Mesendoderm (in vitro differentiated cells): ENCODE measurements around the gene RSPH4A.

Source experiments
- DNase-seq: peaks from one replicate; pipeline ENCODE4 v3.0.0; 2013
- H2AK5ac ChIP-seq: 2 replicates; pipeline ENCODE4 v1.6.1; 2013; ENCODE audit warnings: low read length, inconsistent platforms
- H2BK120ac ChIP-seq: 2 replicates; pipeline ENCODE4 v1.6.1; 2013; ENCODE audit warnings: low read depth, mild to moderate bottlenecking, low read length, moderate library complexity, mixed read lengths
- H2BK15ac ChIP-seq: replicated peaks from 2 replicates; pipeline ENCODE4 v1.6.1; 2013; ENCODE audit warnings: low read depth, mild to moderate bottlenecking, moderate library complexity
- H2BK5ac ChIP-seq: 2 replicates; pipeline ENCODE4 v1.6.1; 2013; ENCODE audit warnings: low read length, inconsistent platforms
- H3K18ac ChIP-seq: 2 replicates; pipeline ENCODE4 v1.6.1; 2013; ENCODE audit warnings: mild to moderate bottlenecking, low read length, mixed read lengths
- H3K23ac ChIP-seq: one replicate; pipeline ENCODE4 v1.6.1; 2013; ENCODE audit warnings: low read length
- H3K27ac ChIP-seq: 2 replicates; pipeline ENCODE4 v1.5.1; 2013; ENCODE audit warnings: low read depth, mild to moderate bottlenecking, inconsistent platforms, low read length, moderate library complexity
- H3K27me3 ChIP-seq: 2 replicates; pipeline ENCODE4 v1.6.1; 2013; ENCODE audit warnings: low read length, control low read depth, mild to moderate bottlenecking, inconsistent platforms; ENCODE audit not compliant: insufficient read depth, poor library complexity
- H3K36me3 ChIP-seq: 2 replicates; pipeline ENCODE4 v1.6.1; 2013; ENCODE audit warnings: low read length, inconsistent platforms; ENCODE audit not compliant: control insufficient read depth, insufficient read depth
- H3K4ac ChIP-seq: one replicate; pipeline ENCODE4 v1.6.1; 2013; ENCODE audit warnings: low read depth, mild to moderate bottlenecking, low read length, moderate library complexity
- H3K4me1 ChIP-seq: 2 replicates; pipeline ENCODE4 v1.6.1; 2013; ENCODE audit warnings: low read depth, low read length, inconsistent platforms; ENCODE audit not compliant: control insufficient read depth
- H3K4me2 ChIP-seq: 2 replicates; pipeline ENCODE4 v1.6.1; 2013; ENCODE audit warnings: low read length
- H3K4me3 ChIP-seq: 2 replicates; pipeline ENCODE4 v1.5.1; 2013; ENCODE audit warnings: mild to moderate bottlenecking, low read length
- H3K56ac ChIP-seq: one replicate; pipeline ENCODE4 v1.6.1; 2013; ENCODE audit warnings: low read length
- H3K79me1 ChIP-seq: 2 replicates; pipeline ENCODE4 v1.6.1; 2013; ENCODE audit warnings: low read length, inconsistent platforms
- H3K79me2 ChIP-seq: 2 replicates; pipeline ENCODE4 v1.6.1; 2013; ENCODE audit warnings: mild to moderate bottlenecking, low read length; ENCODE audit not compliant: control insufficient read depth, insufficient read depth
- H3K9ac ChIP-seq: 2 replicates; pipeline ENCODE4 v1.6.1; 2013; ENCODE audit warnings: low read length, inconsistent platforms
- H4K5ac ChIP-seq: one replicate; pipeline ENCODE4 v1.6.1; 2013; ENCODE audit warnings: low read length
- H4K8ac ChIP-seq: one replicate; pipeline ENCODE4 v1.6.1; 2013; ENCODE audit warnings: low read depth, mild to moderate bottlenecking, control low read depth, low read length, moderate library complexity
- WGBS: extraction: QIAGEN DNeasy Blood & Tissue Kit; methylation state at CpG from one replicate; pipeline ENCODE4 v1.1.7; 2013; ENCODE audit warnings: low lambda C conversion rate, missing lambda C conversion rate; ENCODE audit not compliant: insufficient coverage; ENCODE audit errors: extremely low coverage; 5-methylcytosine and 5-hydroxymethylcytosine counted together

Gene RSPH4A

DNA sequence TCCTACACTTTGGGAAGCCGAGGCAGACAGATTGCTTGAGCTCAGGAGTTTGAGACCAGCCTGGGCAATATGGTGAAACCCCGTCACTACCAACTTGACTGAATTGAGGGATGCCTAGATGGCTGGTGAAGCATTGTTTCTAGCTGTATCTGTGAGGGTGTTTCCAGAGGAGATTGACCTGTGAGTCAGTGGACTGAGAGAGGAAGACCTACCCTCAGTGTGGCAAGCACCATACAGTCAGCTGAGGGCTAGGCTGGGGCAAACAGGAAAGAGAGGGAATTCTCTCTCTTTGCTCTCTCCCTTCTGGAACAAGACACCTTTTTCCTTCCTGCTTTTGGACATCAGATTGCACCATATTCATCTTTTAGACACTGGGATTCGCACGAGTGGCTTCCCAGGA is 56.0 kb downstream of the RSPH4A start:
- H2BK120ac ChIP-seq: no peak overlapping the region
- H3K18ac ChIP-seq: no peak overlapping the region
- H2BK5ac ChIP-seq: no peak overlapping the region
- no peak overlapping the region for H2BK15ac ChIP-seq
- H3K36me3 ChIP-seq: no peaks in the 10 kb centered on the region
- peaks cover 6% of the 10 kb centered on the region for H3K79me2 ChIP-seq
- H3K23ac ChIP-seq: no peak overlapping the region
- no peaks in the 10 kb centered on the region for H3K79me1 ChIP-seq
- no peak overlapping the region for H3K4me3 ChIP-seq
- H3K4me1 ChIP-seq: no peaks in the 10 kb centered on the region
- H4K5ac ChIP-seq: no peak overlapping the region
- H3K4ac ChIP-seq: no peak overlapping the region
- whole genome bisulfite sequencing: no CpG with 5 or more reads among the region's 4 CpGs
- H3K9ac ChIP-seq: no peak overlapping the region
- no peak overlapping the region for H2AK5ac ChIP-seq
- H3K27me3 ChIP-seq: no peaks in the 10 kb centered on the region
- H3K27ac ChIP-seq: no peak overlapping the region
- no peak overlapping the region for H3K56ac ChIP-seq
- no peak overlapping the region for H3K4me2 ChIP-seq
- no peak for DNase-seq
- H4K8ac ChIP-seq: no peak overlapping the region

DNA sequence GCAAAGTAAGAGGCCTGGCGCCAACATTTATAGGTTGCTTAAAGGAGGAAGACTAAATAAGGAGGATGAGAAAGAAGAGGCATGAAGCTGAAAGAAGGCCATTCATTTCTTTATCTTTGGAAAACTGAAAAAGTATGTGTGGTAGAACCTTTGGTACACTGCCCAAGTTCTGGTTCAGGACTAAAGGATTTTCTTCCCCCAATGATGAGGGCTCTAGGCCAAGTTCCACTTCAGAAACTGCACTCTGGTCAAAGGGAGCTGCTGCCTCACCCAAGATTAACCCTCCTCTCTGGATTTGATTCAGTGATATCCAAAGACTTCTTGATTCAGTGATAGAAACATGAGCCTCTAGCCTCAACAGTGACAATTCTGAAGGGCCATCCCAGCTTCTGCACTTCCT is 59.7 kb downstream of the RSPH4A start:
- Histone ChIP-seq H2BK120ac (no peak overlapping the region), H3K79me1 (no peaks in the 10 kb centered on the region), H3K79me2 (no peaks in the 10 kb centered on the region), H3K27ac (no peak overlapping the region), H3K4ac (no peak overlapping the region), H2BK5ac (no peak overlapping the region), H2AK5ac (no peak overlapping the region), H4K8ac (no peak overlapping the region), H3K18ac (no peak overlapping the region), H3K9ac (no peak overlapping the region), H3K56ac (no peak overlapping the region), H3K4me3 (no peak overlapping the region), H4K5ac (no peak overlapping the region), H3K36me3 (no peaks in the 10 kb centered on the region), H3K23ac (no peak overlapping the region), H2BK15ac (no peak overlapping the region), H3K4me1 (no peaks in the 10 kb centered on the region), H3K27me3 (no peaks in the 10 kb centered on the region), H3K4me2 (no peak overlapping the region)
- DNase-seq: no peak
- no CpG with 5 or more reads among the region's 1 CpG for WGBS

DNA sequence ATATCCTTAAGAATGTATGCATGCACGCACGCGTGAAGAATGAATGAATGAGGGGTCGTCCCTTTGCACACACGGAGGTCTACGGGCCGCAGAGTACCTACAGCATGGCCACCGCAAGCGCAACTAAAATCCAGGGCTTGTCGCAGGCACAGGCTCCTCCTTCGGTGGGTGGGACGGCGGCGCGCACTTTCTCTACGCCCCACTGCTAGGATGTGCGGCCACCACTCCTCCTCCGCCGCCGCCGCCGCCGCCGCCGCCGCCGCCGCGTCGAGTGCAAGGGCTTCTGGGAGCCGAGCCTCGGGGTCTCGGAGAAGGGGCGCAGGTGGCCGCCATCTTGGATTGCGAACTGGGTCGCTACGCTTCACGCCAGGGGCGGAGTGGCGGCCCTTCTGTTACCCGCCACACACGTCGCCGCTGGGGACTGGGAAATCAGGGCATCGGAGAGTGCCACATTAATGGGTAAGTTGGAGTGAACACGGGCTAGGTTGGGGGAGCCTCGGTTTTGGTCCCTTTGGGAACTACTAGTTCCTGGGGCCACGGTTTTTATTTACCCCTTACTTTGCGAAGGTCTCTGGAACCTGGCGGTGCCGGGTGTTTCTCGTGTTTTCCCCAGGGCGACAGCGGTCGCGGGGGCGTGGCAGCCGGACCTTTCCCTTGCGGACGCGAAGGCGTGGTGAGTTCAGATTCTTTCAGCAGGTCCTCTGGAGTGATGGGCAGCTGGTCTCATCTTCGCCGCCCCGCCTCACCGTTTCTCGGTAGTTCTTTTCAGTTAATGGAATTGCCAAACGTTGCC is 64.8 kb downstream of the RSPH4A start, which contains the start of gene KPNA5:
Gene KPNA5 (plus strand): TSS at position 332 of the 793 bp plus-strand sequence. CDS start 124 bp downstream, at position 456.
- H3K79me1 ChIP-seq: peaks cover 7% of the 10 kb centered on the region
- DNase-seq: peak; percentile 97
- peaks cover 12% of the 10 kb centered on the region for H3K79me2 ChIP-seq
- H4K5ac ChIP-seq: no peak within 1 kb of the TSS
- no peaks in the 10 kb centered on the region for H3K4me1 ChIP-seq
- H3K4me2 ChIP-seq: peak within 1 kb of the TSS; percentile 97
- H3K56ac ChIP-seq: peak within 1 kb of the TSS; percentile 98
- no peak within 1 kb of the TSS for H4K8ac ChIP-seq
- peak within 1 kb of the TSS; percentile 84 for H3K4me3 ChIP-seq
- peak within 1 kb of the TSS; percentile 45 for H3K23ac ChIP-seq
- H3K27me3 ChIP-seq: no peaks in the 10 kb centered on the region
- no peak within 1 kb of the TSS for H2BK120ac ChIP-seq
- H3K36me3 ChIP-seq: no peaks in the 10 kb centered on the region
- no CpG with 5 or more reads among the region's 69 CpGs for WGBS
- H3K18ac ChIP-seq: peak within 1 kb of the TSS; percentile 13
- H3K27ac ChIP-seq: peak within 1 kb of the TSS; percentile 94
- no peak within 1 kb of the TSS for H2AK5ac ChIP-seq
- no peak within 1 kb of the TSS for H3K4ac ChIP-seq
- H3K9ac ChIP-seq: peak within 1 kb of the TSS; percentile 91
- no peak within 1 kb of the TSS for H2BK15ac ChIP-seq
- peak within 1 kb of the TSS; percentile 39 for H2BK5ac ChIP-seq

DNA sequence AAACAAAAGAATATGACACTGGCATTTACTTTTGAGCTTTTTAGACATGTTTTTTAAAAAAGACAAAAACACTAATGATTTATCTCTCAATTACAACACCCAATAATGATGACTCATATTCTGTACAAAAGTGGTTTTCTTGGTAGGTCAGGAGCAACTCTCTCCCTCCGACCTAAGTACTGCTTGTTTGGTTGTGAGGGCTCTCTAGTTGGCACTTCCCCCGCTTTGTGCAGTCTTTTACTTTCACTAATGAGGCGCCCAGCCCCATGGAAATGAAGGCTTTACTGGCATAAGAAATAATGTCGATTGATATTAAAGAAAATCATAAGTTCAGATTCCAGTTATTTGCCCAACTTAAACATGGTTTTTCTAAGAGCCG is 66.0 kb downstream of the RSPH4A start:
- Histone ChIP-seq H4K8ac (no peak overlapping the region), H2BK120ac (no peak overlapping the region), H3K27ac (no peak overlapping the region), H3K4me1 (no peaks in the 10 kb centered on the region), H3K56ac (peak overlapping the region; percentile 49), H2BK5ac (no peak overlapping the region), H4K5ac (no peak overlapping the region), H3K4me2 (peak overlapping the region; percentile 39), H3K79me2 (peaks cover 14% of the 10 kb centered on the region), H3K9ac (peak overlapping the region; percentile 46), H3K23ac (no peak overlapping the region), H3K36me3 (no peaks in the 10 kb centered on the region), H3K27me3 (no peaks in the 10 kb centered on the region), H2BK15ac (no peak overlapping the region), H3K4ac (no peak overlapping the region), H2AK5ac (no peak overlapping the region), H3K18ac (no peak overlapping the region), H3K79me1 (peaks cover 7% of the 10 kb centered on the region), H3K4me3 (no peak overlapping the region)
- peak; percentile 8 for DNase-seq
- WGBS: no CpG with 5 or more reads among the region's 5 CpGs
